ENCODE measurements around the gene SLC35F2. TPM values are rescaled to one million over a fixed set of nuclear protein-coding genes. Genes with fewer than 3 reads are reported as not detected.

The SLC35F2 gene
- total and polyA plus RNA-seq, 2 of the 4 experiments (the other 2 are of a cell fraction): 4.9 to 15.4 TPM

DNA sequence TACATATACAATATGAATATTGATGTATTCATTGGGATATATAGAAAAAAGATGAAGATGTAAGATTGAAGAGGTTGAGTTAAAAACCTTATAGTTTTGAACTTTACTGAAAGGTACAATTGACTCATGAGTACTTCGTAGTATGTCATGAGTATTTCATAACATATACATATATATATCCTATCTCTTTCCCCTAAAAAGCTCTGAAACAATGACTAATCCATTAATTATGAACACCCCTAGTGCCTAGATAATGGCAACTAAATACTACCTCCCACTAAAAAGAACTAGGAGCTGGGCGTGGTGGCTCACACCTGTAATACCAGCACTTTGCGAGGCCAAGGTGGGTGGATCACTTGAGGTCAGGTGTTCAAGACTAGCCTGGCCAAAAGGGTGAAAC, 31.5 kb downstream of the SLC35F2 start:
- H2BK15ac ChIP-seq (ENCODE audit: low read depth, low read length): no peak overlapping the region
- no peak overlapping the region for H3K27ac ChIP-seq (ENCODE audit: insufficient read depth, low read length)
- no peak overlapping the region for H2AK9ac ChIP-seq (replicated peaks; ENCODE audit: low read depth, low read length, poor library complexity)
- no peak overlapping the region for H3K23ac ChIP-seq (ENCODE audit: low read depth, low read length)
- H4K91ac ChIP-seq (ENCODE audit: insufficient read depth, low read depth, low read length): no peak overlapping the region
- H2AK5ac ChIP-seq (ENCODE audit: low read depth, low read length): no peak overlapping the region
- H4K8ac ChIP-seq (ENCODE audit: low read depth in 2 of 2, low read length in 2 of 2): no peak overlapping the region
- no peaks in the 10 kb centered on the region for H3K9me1 ChIP-seq (ENCODE audit: insufficient read depth, low read length)
- ATAC-seq (ENCODE audit: low read depth): no peak
- no peak overlapping the region for H3K4ac ChIP-seq (ENCODE audit: low read depth, low read length)
- no peak overlapping the region for H2BK5ac ChIP-seq (ENCODE audit: low read depth, low read length, poor library complexity, severe bottlenecking)
- TF ChIP-seq SMC3 (IDR thresholded peaks at IDR 0.05; ENCODE audit: low read depth, low read length) (no peak), USF2 (IDR thresholded peaks at IDR 0.05; ENCODE audit: low read depth, low read length) (no peak), CEBPB (IDR thresholded peaks at IDR 0.05; ENCODE audit: low read depth, low read length) (no peak), FOS (IDR thresholded peaks at IDR 0.05; ENCODE audit: low read depth, low read length) (no peak), NFE2L2 (IDR thresholded peaks at IDR 0.05; ENCODE audit: low read depth, low read length) (no peak), POLR2A (IDR thresholded peaks at IDR 0.05; ENCODE audit: low read depth, low read length) (no peak), CHD1 (IDR thresholded peaks at IDR 0.05; ENCODE audit: low read depth, low read length) (no peak), RAD21 (IDR thresholded peaks at IDR 0.05; ENCODE audit: low read length) (no peak), ELK1 (IDR thresholded peaks at IDR 0.05; ENCODE audit: borderline replicate concordance, low read depth, low read length) (no peak), RFX5 (IDR thresholded peaks at IDR 0.05; ENCODE audit: low read depth, low read length) (no peak), BHLHE40 (IDR thresholded peaks at IDR 0.05; ENCODE audit: low read depth, low read length) (no peak), RCOR1 (IDR thresholded peaks at IDR 0.05; ENCODE audit: insufficient replicate concordance, low read length) (no peak), MAFK (IDR thresholded peaks at IDR 0.05; ENCODE audit: low read depth, low read length) (no peak), MXI1 (IDR thresholded peaks at IDR 0.05; ENCODE audit: borderline replicate concordance, low read depth, low read length) (no peak), MAZ (IDR thresholded peaks at IDR 0.05; ENCODE audit: borderline replicate concordance, low read depth, low read length) (no peak)
- TF ChIP-seq, protein P1, sequence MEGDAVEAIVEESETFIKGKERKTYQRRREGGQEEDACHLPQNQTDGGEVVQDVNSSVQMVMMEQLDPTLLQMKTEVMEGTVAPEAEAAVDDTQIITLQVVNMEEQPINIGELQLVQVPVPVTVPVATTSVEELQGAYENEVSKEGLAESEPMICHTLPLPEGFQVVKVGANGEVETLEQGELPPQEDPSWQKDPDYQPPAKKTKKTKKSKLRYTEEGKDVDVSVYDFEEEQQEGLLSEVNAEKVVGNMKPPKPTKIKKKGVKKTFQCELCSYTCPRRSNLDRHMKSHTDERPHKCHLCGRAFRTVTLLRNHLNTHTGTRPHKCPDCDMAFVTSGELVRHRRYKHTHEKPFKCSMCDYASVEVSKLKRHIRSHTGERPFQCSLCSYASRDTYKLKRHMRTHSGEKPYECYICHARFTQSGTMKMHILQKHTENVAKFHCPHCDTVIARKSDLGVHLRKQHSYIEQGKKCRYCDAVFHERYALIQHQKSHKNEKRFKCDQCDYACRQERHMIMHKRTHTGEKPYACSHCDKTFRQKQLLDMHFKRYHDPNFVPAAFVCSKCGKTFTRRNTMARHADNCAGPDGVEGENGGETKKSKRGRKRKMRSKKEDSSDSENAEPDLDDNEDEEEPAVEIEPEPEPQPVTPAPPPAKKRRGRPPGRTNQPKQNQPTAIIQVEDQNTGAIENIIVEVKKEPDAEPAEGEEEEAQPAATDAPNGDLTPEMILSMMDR (conservative IDR thresholded peaks at IDR 0.05; ENCODE audit: low read depth, low read length): no peak
- dilution Hi-C loops (cut with HindIII; ENCODE audit: low sequenced_read_pairs, unreplicated experiment) (no loop called here), intact Hi-C loops (cut with micrococcal nuclease) (no loop called here), in situ Hi-C loops (cut with MboI; ENCODE audit: low sequenced_read_pairs) (no loop called here)
- no CpG with 5 or more reads among the region's 3 CpGs for WGBS, 2 experiments (ENCODE audit: extremely low coverage in 2 of 2, insufficient read length in 1 of 2)
- H4K5ac ChIP-seq (ENCODE audit: low read depth, low read length): no peak overlapping the region
- no peak overlapping the region for H3K4me3 ChIP-seq (ENCODE audit: insufficient read depth, low read depth, low read length)
- no peak overlapping the region for H3K9ac ChIP-seq (ENCODE audit: low read depth, low read length)
- no peak overlapping the region for H2BK120ac ChIP-seq (ENCODE audit: low read depth, low read length)
- H2BK20ac ChIP-seq (ENCODE audit: low read depth, low read length): no peak overlapping the region
- H2AFZ ChIP-seq (replicated peaks; ENCODE audit: low read length, poor library complexity): no peak overlapping the region
- ChIA-PET POLR2A (ENCODE audit: unreplicated experiment) (no interaction called here), CTCF (no interaction called here)
- H3K4me2 ChIP-seq (ENCODE audit: low read depth, low read length): no peak overlapping the region
- H3K18ac ChIP-seq (ENCODE audit: low read depth, low read length): no peak overlapping the region
- no peaks in the 10 kb centered on the region; a peak in 1 of 4 replicates for H3K79me1 ChIP-seq (ENCODE audit: low read depth in 1 of 2, low read length in 2 of 2)
- no peak for DNase-seq
- no TSS peak for BruUV-seq (replicated peaks)
- no peak overlapping the region for H3K56ac ChIP-seq (ENCODE audit: extremely low read depth, insufficient read depth, low read length)
- H3K4me1 ChIP-seq (ENCODE audit: control insufficient read depth, insufficient read depth, low read length): no peaks in the 10 kb centered on the region
- H3K14ac ChIP-seq (replicated peaks; ENCODE audit: low read depth, low read length): no peak overlapping the region
- no peaks in the 10 kb centered on the region for H3K27me3 ChIP-seq (ENCODE audit: control insufficient read depth, insufficient read depth, low read length)
- H4K20me1 ChIP-seq (ENCODE audit: insufficient read depth, low read length): no peaks in the 10 kb centered on the region
- no peaks in the 10 kb centered on the region for H3K9me3 ChIP-seq (ENCODE audit: control insufficient read depth, insufficient read depth, low read length)
- H3K36me3 ChIP-seq (ENCODE audit: control insufficient read depth, insufficient read depth, low read length): no peaks in the 10 kb centered on the region

Data from IMR-90 (cell line).